GM23338 (cell line): ENCODE measurements around the gene GNG7. TPM values are rescaled to one million over a fixed set of nuclear protein-coding genes. Genes with fewer than 3 reads are reported as not detected.

Experiments
- ATAC-seq: fragments of 200-7000 bp; cut with Tn5 transposase; 3 replicates; pipeline ENCODE4 v1.9.1; 2020
- DNase-seq: peaks from one replicate; pipeline ENCODE4 v3.0.0-alpha.2; 2015; ENCODE audit warnings: low spot score
- H2AFZ ChIP-seq: fragments of 200-600 bp; sonication (generic); 2 replicates; pipeline ENCODE4 v1.8.0; 2016; ENCODE audit warnings: antibody characterized with exemption, mild to moderate bottlenecking, moderate library complexity
- H3F3A ChIP-seq: fragments of 200-600 bp; sonication (generic); replicated peaks from 2 replicates; pipeline ENCODE4 v1.8.0; 2017; ENCODE audit warnings: antibody characterized with exemption, mixed run types, low read depth
- H3K27ac ChIP-seq: fragments of 200-600 bp; sonication (generic); 2 replicates; pipeline ENCODE4 v1.6.1; 2016; ENCODE audit warnings: low read depth
- H3K27me3 ChIP-seq: fragments of 200-600 bp; sonication (generic); 2 replicates; pipeline ENCODE4 v1.8.0; 2016; ENCODE audit warnings: mild to moderate bottlenecking, mixed run types, moderate library complexity; ENCODE audit not compliant: insufficient read depth
- H3K36me3 ChIP-seq: fragments of 200-600 bp; sonication (generic); 2 replicates; pipeline ENCODE4 v1.8.0; 2016; ENCODE audit warnings: mild to moderate bottlenecking; ENCODE audit not compliant: insufficient read depth
- H3K4me1 ChIP-seq: fragments of 200-600 bp; sonication (generic); 2 replicates; pipeline ENCODE4 v1.8.0; 2016; ENCODE audit warnings: mild to moderate bottlenecking, moderate library complexity; ENCODE audit not compliant: insufficient read depth
- H3K4me2 ChIP-seq: fragments of 200-600 bp; sonication (generic); 2 replicates; pipeline ENCODE4 v1.7.1; 2017; ENCODE audit warnings: mixed run types
- H3K4me3 ChIP-seq: fragments of 200-600 bp; sonication (generic); 2 replicates; pipeline ENCODE4 v1.6.1; 2016; ENCODE audit warnings: mixed run types
- H3K79me2 ChIP-seq: fragments of 200-600 bp; sonication (generic); replicated peaks from 2 replicates; pipeline ENCODE4 v1.8.0; 2017; ENCODE audit warnings: mild to moderate bottlenecking; ENCODE audit not compliant: insufficient read depth
- H3K9me2 ChIP-seq: fragments of 200-600 bp; sonication (generic); 2 replicates; pipeline ENCODE4 v1.8.0; 2017; ENCODE audit not compliant: insufficient read depth
- H4K20me1 ChIP-seq: fragments of 200-600 bp; sonication (generic); replicated peaks from 2 replicates; pipeline ENCODE4 v1.8.0; 2017; ENCODE audit warnings: mild to moderate bottlenecking; ENCODE audit not compliant: insufficient read depth
- H3K27ac Mint-ChIP-seq: 2 replicates; pipeline ENCODE4 v1.8.0; 2020; ENCODE audit warnings: inconsistent platforms, mild to moderate bottlenecking, moderate library complexity, mixed read lengths
- H3K27me3 Mint-ChIP-seq: 3 replicates; pipeline ENCODE4 v1.8.0; 2022; ENCODE audit warnings: low read depth, mild to moderate bottlenecking, moderate library complexity, mixed read lengths, inconsistent platforms; ENCODE audit not compliant: insufficient read depth, poor library complexity
- H3K36me3 Mint-ChIP-seq: 3 replicates; pipeline ENCODE4 v1.8.0; 2021; ENCODE audit warnings: low read depth, mild to moderate bottlenecking, inconsistent platforms, moderate library complexity, mixed read lengths
- H3K4me1 Mint-ChIP-seq: 3 replicates; pipeline ENCODE4 v1.8.0; 2020; ENCODE audit warnings: mild to moderate bottlenecking, inconsistent platforms, mixed read lengths
- H3K4me3 Mint-ChIP-seq: 3 replicates; pipeline ENCODE4 v1.8.0; 2021; ENCODE audit warnings: moderate library complexity, mild to moderate bottlenecking, inconsistent platforms, mixed read lengths
- H3K9me3 Mint-ChIP-seq: 3 replicates; pipeline ENCODE4 v1.8.0; 2020; ENCODE audit warnings: moderate library complexity, mild to moderate bottlenecking, inconsistent platforms, mixed read lengths
- CREB1 ChIP-seq: fragments of 250-450 bp; sonication (Bioruptor Pico); IDR thresholded peaks from 2 replicates; pipeline ENCODE4 v1.5.0; 2020; ENCODE audit warnings: low read depth, mild to moderate bottlenecking, moderate library complexity
- CTCF ChIP-seq, 2 experiments: fragments of 200-600 bp in 1 of 2; sonication (generic) in 1 of 2; conservative IDR thresholded peaks; 2 replicates each; pipeline versions ENCODE4 v1.5.1 to v1.6.1; 2016 to 2017; ENCODE audit warnings: antibody characterized with exemption in 2 of 2, low read depth in 2 of 2, mild to moderate bottlenecking in 2 of 2, moderate library complexity in 1 of 2
- ETS1 ChIP-seq: IDR thresholded peaks from 2 replicates; pipeline ENCODE4 v1.6.1; 2016; ENCODE audit warnings: antibody characterized with exemption
- EZH2 ChIP-seq: fragments of 200-600 bp; sonication (generic); IDR thresholded peaks from one replicate; pipeline ENCODE4 v1.8.0; 2017; ENCODE audit warnings: antibody characterized with exemption, mild to moderate bottlenecking, low read depth; ENCODE audit not compliant: unreplicated experiment
- EZH2phosphoT487 ChIP-seq: fragments of 200-600 bp; sonication (generic); IDR thresholded peaks from one replicate; pipeline ENCODE4 v1.8.1; 2018; ENCODE audit warnings: antibody characterized with exemption; ENCODE audit not compliant: unreplicated experiment
- JUNB ChIP-seq: IDR thresholded peaks from one replicate; pipeline ENCODE4 v1.6.1; 2016; ENCODE audit warnings: antibody characterized with exemption; ENCODE audit not compliant: unreplicated experiment
- NANOG ChIP-seq: IDR thresholded peaks from 2 replicates; pipeline ENCODE4 v1.6.1; 2016; ENCODE audit warnings: antibody characterized with exemption, borderline replicate concordance
- POLR2AphosphoS5 ChIP-seq: IDR thresholded peaks from 2 replicates; pipeline ENCODE4 v1.6.1; 2016; ENCODE audit warnings: antibody characterized with exemption, low read depth
- REST ChIP-seq: IDR thresholded peaks from one replicate; pipeline ENCODE4 v1.6.1; 2018; ENCODE audit warnings: antibody characterized with exemption; ENCODE audit not compliant: unreplicated experiment
- STAT1 ChIP-seq: IDR thresholded peaks from one replicate; pipeline ENCODE4 v1.6.1; 2016; ENCODE audit warnings: antibody characterized with exemption; ENCODE audit not compliant: unreplicated experiment
- ZNF114 ChIP-seq: fragments of 250-450 bp; sonication (Bioruptor Pico); IDR thresholded peaks from 2 replicates; pipeline ENCODE4 v1.5.0; 2020; ENCODE audit warnings: mild to moderate bottlenecking, moderate library complexity
- ZNF331 ChIP-seq: fragments of 250-450 bp; sonication (Bioruptor Pico); IDR thresholded peaks from 2 replicates; pipeline ENCODE4 v1.5.0; 2020; ENCODE audit warnings: low read depth, mild to moderate bottlenecking, moderate library complexity
- ZNF462 ChIP-seq: fragments of 250-450 bp; sonication (Bioruptor Pico); IDR thresholded peaks from 2 replicates; pipeline ENCODE4 v1.5.0; 2020; ENCODE audit warnings: mild to moderate bottlenecking, moderate library complexity
- polyA plus RNA-seq: library from polyadenylated mRNA; unstranded; fragments of >200 nt; fragmentation: Nextera tagmentation; extraction: Ambion mirVana; gene quantifications from 2 replicates; pipeline ENCODE4 v1.2.1, GENCODE V29; 2016
- total RNA-seq: library from RNA; depleted of rRNA; stranded (reverse); fragments of >200 nt; shearing (Covaris generic); gene quantifications from 2 replicates; pipeline ENCODE4 v1.2.3, GENCODE V29; 2014

The GNG7 gene
- total and polyA plus RNA-seq, 2 experiments from 2014 or later: 5.1 to 5.4 TPM

GRCh38 chr19:2532252-2533071 is 170.0 kb downstream of the GNG7 start:
- Histone ChIP-seq H3K9me2 (no peaks in the 10 kb centered on the region), H3K27ac (no peak overlapping the region), H4K20me1 (no peaks in the 10 kb centered on the region), H3K36me3 (peaks cover 11% of the 10 kb centered on the region; the same call in 1 of the 2 replicates), H3K79me2 (no peaks in the 10 kb centered on the region), H3K4me2 (no peak overlapping the region), H3K4me3 (no peak overlapping the region), H3F3A (0 out of 2 replicates have a peak, but pooled peaks cover 3% of the 10 kb centered on the region), H2AFZ (no peak overlapping the region), H3K27me3 (no peaks in the 10 kb centered on the region), H3K4me1 (no peaks in the 10 kb centered on the region)
- no peak for DNase-seq
- ATAC-seq: no peak
- TF ChIP-seq REST: no peak
- TF ChIP-seq ZNF114 (CRISPR knock-in tag): no peak
- TF ChIP-seq ETS1: no peak
- TF ChIP-seq JUNB: no peak
- TF ChIP-seq NANOG: no peak
- no peak for TF ChIP-seq POLR2AphosphoS5
- TF ChIP-seq CREB1: no peak
- TF ChIP-seq EZH2phosphoT487: no peak
- no peak for TF ChIP-seq CTCF (conservative IDR thresholded peaks at IDR 0.05; ENCODE audit: low read depth in 2 of 2)
- TF ChIP-seq ZNF331 (CRISPR knock-in tag): no peak
- TF ChIP-seq STAT1: no peak
- no peak for TF ChIP-seq EZH2
- no peak for TF ChIP-seq ZNF462
- Mint-ChIP-seq H3K36me3 (peaks cover 3% of the 10 kb centered on the region; the same call in 1 of the 3 replicates), H3K4me1 (peaks cover 5% of the 10 kb centered on the region; the same call in 2 of the 3 replicates), H3K4me3 (no peak overlapping the region), H3K9me3 (peaks cover 11% of the 10 kb centered on the region; the same call in 2 of the 3 replicates), H3K27ac (no peak overlapping the region), H3K27me3 (peaks cover 8% of the 10 kb centered on the region)
